HG03139 (cell line): Measurements from ENCODE around the gene CCDC177.

Experiments used
- ATAC-seq: cut with Tn5 transposase; IDR thresholded peaks from one replicate; pipeline ENCODE4 v1.9.1; 2021; ENCODE audit not compliant: unreplicated experiment

The CCDC177 gene

DNA sequence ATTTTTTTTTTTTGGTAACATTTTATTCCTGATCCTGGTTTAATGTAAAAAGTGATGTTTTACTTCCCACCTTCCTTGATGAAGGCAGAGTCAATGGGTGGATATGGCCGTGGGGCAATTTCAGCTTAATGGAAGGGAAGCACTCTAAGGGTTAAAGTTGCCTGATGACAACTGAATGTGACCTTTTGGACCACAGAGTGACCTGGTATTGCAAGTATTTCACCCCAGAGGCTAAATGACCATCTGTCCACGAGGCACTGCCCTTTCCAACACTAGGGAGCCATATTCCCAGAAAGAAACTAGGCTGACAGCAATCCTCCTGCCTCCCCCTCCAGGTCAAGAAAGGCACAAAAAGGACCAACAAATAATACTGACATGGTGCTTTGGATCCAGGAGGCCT, 4.8 kb downstream of the CCDC177 start:
- no peak for ATAC-seq

DNA sequence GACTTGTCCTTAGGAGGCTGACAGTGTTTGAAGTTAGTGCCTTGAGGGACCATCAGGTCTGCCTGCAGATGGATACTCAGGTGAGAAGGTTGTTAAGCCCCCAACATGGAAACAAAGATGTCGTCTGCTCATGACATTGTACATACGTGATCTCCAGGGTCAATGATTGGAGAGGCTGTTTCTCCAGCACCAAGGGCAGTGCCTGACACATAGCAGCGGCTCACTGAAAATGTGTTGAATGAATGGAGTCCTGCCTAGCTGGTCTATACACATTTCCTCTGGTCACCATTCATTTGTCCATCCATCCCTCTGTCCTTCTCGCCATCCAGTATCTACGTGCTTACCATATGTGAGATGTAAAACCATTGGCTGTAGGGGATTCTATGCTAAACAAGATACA, 7.1 kb downstream of the CCDC177 start:
- ATAC-seq, result no peak

GRCh38 chr14:69561893-69562292, 12.8 kb downstream of the CCDC177 start:
- no peak for ATAC-seq

GRCh38 chr14:69560826-69561225, 13.8 kb downstream of the CCDC177 start:
- ATAC-seq, result no peak

- ATAC-seq, result no peak
Observed at GRCh38 chr14:69559581-69560011, 15.1 kb downstream of the CCDC177 start.

DNA sequence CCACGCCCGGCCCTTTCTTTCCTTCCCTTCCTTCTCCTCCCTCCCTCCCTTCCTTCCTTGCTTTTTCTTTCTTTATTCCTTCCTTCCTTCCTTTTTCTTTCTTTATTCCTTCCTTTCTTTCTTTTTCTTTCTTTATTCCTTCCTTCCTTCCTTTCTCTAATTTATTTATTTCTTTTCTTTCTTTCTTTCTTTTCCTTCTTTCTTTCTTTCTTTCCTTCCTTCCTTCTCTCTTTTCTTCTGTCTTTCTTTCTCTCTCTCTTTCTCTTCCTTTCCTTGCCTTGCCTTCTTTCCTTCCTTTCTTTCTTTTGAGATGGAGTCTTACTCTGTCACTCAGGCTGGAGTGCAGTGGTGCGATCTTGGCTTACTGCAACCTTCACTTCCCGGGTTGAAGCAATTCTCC, 15.9 kb downstream of the CCDC177 start:
- no peak for ATAC-seq

- no peak for ATAC-seq
Observed at GRCh38 chr14:69554500-69554899, 20.2 kb downstream of the CCDC177 start.

GRCh38 chr14:69553252-69553651, 21.4 kb downstream of the CCDC177 start:
- no peak for ATAC-seq

GRCh38 chr14:69551511-69551910, 23.2 kb downstream of the CCDC177 start:
- ATAC-seq, result no peak

- no peak for ATAC-seq
Observed at GRCh38 chr14:69548566-69548965, 26.1 kb downstream of the CCDC177 start.

DNA sequence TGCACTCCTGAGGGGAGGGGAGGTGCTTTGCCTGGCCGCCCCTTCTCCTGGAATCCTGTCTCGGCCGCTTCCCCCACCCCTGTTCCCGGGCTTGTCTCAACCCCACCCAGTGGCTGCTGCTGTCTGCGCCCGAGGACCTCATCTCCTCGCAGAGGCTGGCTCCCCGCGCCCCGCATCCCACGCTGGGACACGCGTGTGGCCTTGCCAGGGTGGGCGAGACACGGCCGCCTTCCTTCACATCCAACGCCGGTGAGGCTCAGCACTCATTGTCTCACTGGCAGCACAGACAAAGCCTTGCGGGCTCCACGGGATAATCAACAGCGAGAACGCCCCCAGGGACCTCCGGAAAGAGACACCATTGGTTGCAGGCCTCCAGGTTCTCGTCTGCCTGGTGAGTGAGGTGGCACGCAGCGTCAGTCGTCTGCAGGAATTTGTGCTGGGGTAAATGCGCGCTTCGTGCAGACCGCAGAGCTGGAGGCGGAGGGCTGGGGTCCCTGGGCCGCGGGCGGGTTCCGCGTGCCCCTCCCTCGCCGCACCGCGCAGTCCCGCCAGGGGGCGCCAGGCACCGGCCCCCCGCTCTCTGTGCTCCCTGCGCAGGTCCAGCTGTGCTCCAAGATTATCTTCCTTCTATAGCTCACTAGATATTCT, 26.8 kb downstream of the CCDC177 start:
- ATAC-seq, result no peak

DNA sequence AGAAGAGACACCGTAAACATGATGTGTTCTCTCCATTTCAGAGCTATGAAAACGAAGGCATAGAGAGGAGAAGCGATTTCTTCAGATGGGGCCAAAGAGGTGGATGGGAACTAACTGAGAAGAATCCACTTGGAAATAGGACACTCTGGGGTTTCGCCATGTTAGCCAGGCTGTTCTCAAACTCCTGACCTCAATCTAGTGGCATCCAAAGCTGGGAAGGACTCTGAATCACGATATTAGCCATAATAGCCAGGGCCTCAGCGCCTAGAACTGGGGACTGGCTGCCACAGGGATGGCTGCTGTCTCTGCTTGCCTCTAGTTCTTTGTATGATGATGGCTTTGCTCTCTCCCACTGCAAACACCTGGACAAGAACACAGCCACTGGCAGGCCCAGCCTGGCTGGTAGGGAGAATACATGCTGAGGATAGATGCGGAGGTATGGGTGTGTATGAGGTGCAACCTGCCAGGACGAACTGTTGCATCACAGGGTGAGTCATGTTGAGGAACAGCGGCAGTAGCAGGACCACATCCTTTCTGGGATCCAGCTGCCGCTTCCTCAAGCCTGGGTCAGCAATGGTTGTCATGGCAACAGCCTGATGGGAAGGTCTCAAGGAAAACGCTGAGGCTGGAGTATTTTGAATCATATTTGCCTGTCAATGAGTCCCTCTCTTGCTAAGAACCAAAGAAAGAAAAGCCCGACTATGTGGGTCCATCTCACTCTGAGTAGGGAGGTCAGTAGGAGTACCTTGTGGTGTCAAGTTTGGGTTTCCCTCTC, 31.1 kb downstream of the CCDC177 start:
- ATAC-seq, result no peak

- ATAC-seq, result no peak
Observed at GRCh38 chr14:69542311-69542710, 32.4 kb downstream of the CCDC177 start.

DNA sequence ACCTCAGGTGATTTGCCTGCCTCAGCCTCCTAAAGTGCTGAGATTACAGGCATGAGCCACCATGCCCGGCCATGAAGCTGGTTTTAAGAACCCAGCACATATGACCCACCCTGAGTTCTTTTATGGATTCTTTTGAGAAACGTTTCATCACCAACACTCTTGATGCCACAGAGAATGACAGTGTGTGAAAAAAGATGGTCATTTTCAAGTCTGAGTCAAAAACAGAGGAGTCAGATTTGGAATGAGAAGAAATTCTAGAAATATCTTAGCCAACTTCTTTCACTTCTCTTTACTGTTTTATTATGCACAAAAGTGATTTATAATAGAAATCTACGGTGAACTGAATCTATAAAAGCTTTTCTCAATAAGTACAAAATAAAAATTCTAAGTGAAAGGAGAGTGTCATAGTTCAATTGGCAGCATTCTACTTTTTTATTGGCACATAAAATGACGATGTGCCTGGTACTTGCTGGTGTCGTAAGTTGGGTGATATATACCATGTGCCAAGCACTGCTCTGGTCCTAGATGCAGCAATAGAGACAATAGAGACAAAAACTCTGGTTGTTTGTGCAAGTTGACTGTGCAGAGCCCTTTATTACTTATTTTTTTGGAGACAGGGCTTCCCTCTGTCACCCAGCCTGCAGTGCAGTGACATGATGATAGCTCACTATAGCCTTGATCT, 33.9 kb downstream of the CCDC177 start:
- no peak for ATAC-seq

- no peak for ATAC-seq
Observed at GRCh38 chr14:69539631-69540410, 34.9 kb downstream of the CCDC177 start.

DNA sequence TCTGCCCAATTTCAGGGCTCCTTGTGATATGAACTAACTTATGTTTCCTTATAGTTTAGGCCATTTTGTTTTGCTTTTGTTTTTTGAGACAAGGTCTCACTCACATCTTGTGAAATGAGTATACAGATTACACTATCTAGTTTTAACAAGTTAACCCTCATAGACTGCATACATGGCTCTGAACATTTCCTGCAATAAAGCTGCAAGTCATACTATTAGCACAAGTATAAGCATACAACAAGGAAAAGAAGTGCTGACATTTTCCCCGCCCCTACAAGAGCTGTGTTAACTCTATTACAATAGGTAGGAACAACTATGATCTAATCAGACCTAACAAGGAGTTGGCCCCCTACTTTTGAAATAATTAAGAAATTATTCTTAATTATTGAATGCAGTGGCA, 35.9 kb downstream of the CCDC177 start:
- ATAC-seq, result no peak

GRCh38 chr14:69537900-69538299, 36.8 kb downstream of the CCDC177 start:
- ATAC-seq, result no peak

DNA sequence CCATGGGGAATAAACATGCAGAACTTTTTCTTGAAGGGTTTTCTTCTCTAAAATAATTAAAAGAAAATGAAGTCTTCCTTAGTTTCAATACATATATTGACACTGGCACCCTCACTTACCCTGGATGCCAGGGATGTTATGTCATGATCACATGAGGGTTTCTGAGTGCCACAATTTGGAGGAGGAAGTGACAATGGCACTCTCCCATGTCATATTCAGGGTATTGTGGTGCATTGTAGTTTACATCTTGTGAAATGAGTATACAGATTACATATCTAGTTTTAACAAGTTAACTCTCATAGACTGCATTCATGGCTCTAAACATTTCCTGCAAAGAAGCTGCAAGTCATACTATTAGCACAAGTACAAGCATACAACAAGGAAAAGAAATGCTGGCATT, 37.7 kb downstream of the CCDC177 start:
- no peak for ATAC-seq

DNA sequence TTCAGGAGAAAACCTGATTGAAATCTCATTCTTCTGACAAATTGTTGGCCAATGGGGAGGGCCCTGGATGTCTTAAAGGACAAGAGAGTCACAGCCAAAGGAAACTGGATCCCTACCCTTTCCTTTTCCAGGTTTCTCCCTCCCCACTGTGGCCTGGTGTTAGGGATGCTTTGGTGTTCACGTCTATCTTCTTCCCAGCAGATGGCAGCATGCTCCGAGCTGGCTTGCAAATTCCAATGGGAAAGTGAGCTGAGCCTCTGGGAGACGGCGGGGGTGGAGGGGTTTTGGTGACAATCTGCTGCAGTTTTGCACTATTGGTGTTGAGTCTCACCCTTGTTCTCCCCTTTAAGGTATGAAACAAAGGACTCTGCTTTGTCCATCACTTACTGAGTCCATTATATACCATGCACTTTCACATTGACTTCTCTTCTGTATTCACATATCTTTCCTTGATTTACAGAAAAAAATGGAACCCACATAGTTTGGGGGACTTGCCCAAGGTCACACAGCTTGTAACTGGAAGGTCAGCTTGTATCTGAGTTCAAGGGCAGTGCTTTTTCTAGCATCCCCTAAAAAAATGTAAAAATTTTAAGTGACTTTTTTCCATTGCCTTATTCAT, 39.3 kb downstream of the CCDC177 start:
- no peak for ATAC-seq

- no peak for ATAC-seq
Observed at GRCh38 chr14:69532561-69533340, 41.9 kb downstream of the CCDC177 start.
